HCT116 (cell line): ENCODE measurements around the gene CLPX. TPM values are rescaled to one million over a fixed set of nuclear protein-coding genes. Genes with fewer than 3 reads are reported as not detected.
"Not testable (repeated sequence)": the region's sequence is repeated elsewhere in the genome, so short reads cannot be mapped to it uniquely, and the experiment has no call there.

Experiments
- ATAC-seq: fragments of 200-7000 bp; cut with Tn5 transposase; 2 replicates; pipeline ENCODE4 v1.9.1; 2020; ENCODE audit warnings: mild to moderate bottlenecking, moderate library complexity
- BruUV-seq: library from RNA; stranded (reverse); fragments of 400-500 nt; replicated peaks from 2 replicates; lab custom pipeline; 2021; lab: Mats Ljungman, UMichigan
- CTCF ChIA-PET: fragments of 300-600 bp; sonication (Branson Sonifier 250); formaldehyde crosslinking; loops from one replicate; lab custom pipeline; 2021; ENCODE audit warnings: antibody characterized with exemption; lab: Charles Lee
- POLR2A ChIA-PET: fragments of 300-600, 350-600 bp; sonication (Branson Sonifier 250); formaldehyde crosslinking; loops from one replicate; lab custom pipeline; 2021; ENCODE audit warnings: antibody characterized with exemption; lab: Charles Lee
- RAD21 ChIA-PET, 2 experiments: fragments of 300-600 bp; sonication (Branson Sonifier 250); formaldehyde crosslinking; loops; one replicate each; lab custom pipeline; 2023; ENCODE audit warnings: low total read pairs in 2 of 2; ENCODE audit not compliant: uncharacterized antibody in 2 of 2, unreplicated experiment in 2 of 2, low non-redundant PET in 1 of 2; lab: Charles Lee
- DNase-seq: peaks from one replicate; pipeline ENCODE4 v3.0.0-alpha.2; 2010; ENCODE audit warnings: low read depth, low spot score
- H2AFZ ChIP-seq: fragments of 200-600 bp; shearing (Covaris generic), sonication (generic); 2 replicates; pipeline ENCODE4 v1.6.1; 2017; ENCODE audit warnings: low read depth, mixed run types, mixed read lengths, antibody characterized with exemption, low read length; ENCODE audit not compliant: poor library complexity, severe bottlenecking
- H3K27ac ChIP-seq: 2 replicates; pipeline ENCODE4 v1.5.1; 2012; ENCODE audit warnings: low read depth, low read length
- H3K27me3 ChIP-seq: fragments of 200-600 bp; sonication (generic); 2 replicates; pipeline ENCODE4 v1.6.1; 2016; ENCODE audit warnings: mixed run types, low read length, mixed read lengths; ENCODE audit not compliant: insufficient read depth
- H3K36me3 ChIP-seq, 2 experiments: fragments of 200-500 bp in 1 of 2; fragments of 200-600 bp in 1 of 2; sonication (Bioruptor generic) in 1 of 2; sonication (generic) in 1 of 2; 2 replicates each; pipeline versions ENCODE4 v1.5.1 to v1.6.1; 2014 to 2016; ENCODE audit warnings: low read length in 2 of 2, inconsistent platforms in 1 of 2, mixed read lengths in 1 of 2, mixed run types in 1 of 2; ENCODE audit not compliant: insufficient read depth in 2 of 2, control insufficient read depth in 1 of 2
- H3K4me1 ChIP-seq, 2 experiments: fragments of 200-600 bp in 1 of 2; sonication (generic) in 1 of 2; 2 replicates each; pipeline versions ENCODE4 v1.5.1 to v1.6.1; 2012 to 2017; ENCODE audit warnings: low read length in 2 of 2, inconsistent platforms in 1 of 2, mild to moderate bottlenecking in 1 of 2, mixed read lengths in 1 of 2, mixed run types in 1 of 2, moderate library complexity in 1 of 2; ENCODE audit not compliant: insufficient read depth in 2 of 2, control insufficient read depth in 1 of 2
- H3K4me2 ChIP-seq: fragments of 200-600 bp; sonication (generic); 2 replicates; pipeline ENCODE4 v1.6.1; 2017; ENCODE audit warnings: mixed run types, low read length, mixed read lengths
- H3K4me3 ChIP-seq, 2 experiments: fragments of 200-600 bp in 1 of 2; sonication (generic) in 1 of 2; replicated peaks in 1 of 2; 2 replicates each; pipeline ENCODE4 v1.5.1; 2011 to 2016; ENCODE audit warnings: low read length in 2 of 2, control low read depth in 1 of 2, low read depth in 1 of 2, mild to moderate bottlenecking in 1 of 2, mixed read lengths in 1 of 2, mixed run types in 1 of 2
- H3K79me2 ChIP-seq: fragments of 200-600 bp; sonication (generic); 2 replicates; pipeline ENCODE4 v1.6.1; 2017; ENCODE audit warnings: mild to moderate bottlenecking, mixed run types, low read length, moderate library complexity, mixed read lengths; ENCODE audit not compliant: insufficient read depth
- H3K9ac ChIP-seq: fragments of 200-600 bp; sonication (generic); 2 replicates; pipeline ENCODE4 v1.6.1; 2016; ENCODE audit warnings: low read length, mixed read lengths
- H3K9me2 ChIP-seq: fragments of 200-600 bp; sonication (generic), shearing (Covaris generic); 2 replicates; pipeline ENCODE4 v1.6.1; 2017; ENCODE audit warnings: mixed run types, mild to moderate bottlenecking, moderate library complexity; ENCODE audit not compliant: insufficient read depth
- H3K9me3 ChIP-seq, 2 experiments: fragments of 200-500 bp in 1 of 2; fragments of 200-600 bp in 1 of 2; sonication (Bioruptor generic) in 1 of 2; sonication (generic) in 1 of 2; 2 replicates each; pipeline ENCODE4 v1.6.1; 2014 to 2017; ENCODE audit warnings: low read length in 2 of 2, mixed read lengths in 2 of 2, inconsistent platforms in 1 of 2, low read depth in 1 of 2, mild to moderate bottlenecking in 1 of 2, mixed run types in 1 of 2, moderate library complexity in 1 of 2; ENCODE audit not compliant: control insufficient read depth in 1 of 2, insufficient read depth in 1 of 2
- H4K20me1 ChIP-seq: fragments of 200-600 bp; sonication (generic), shearing (Covaris generic); 2 replicates; pipeline ENCODE4 v1.6.1; 2017; ENCODE audit warnings: mixed run types, mild to moderate bottlenecking, moderate library complexity; ENCODE audit not compliant: insufficient read depth
- CBX3 ChIP-seq: IDR thresholded peaks from 2 replicates; pipeline ENCODE4 v1.6.1; 2012; ENCODE audit warnings: low read depth
- CEBPB ChIP-seq: IDR thresholded peaks from 2 replicates; pipeline ENCODE4 v1.6.1; 2012; ENCODE audit warnings: low read depth
- EGR1 ChIP-seq: IDR thresholded peaks from 2 replicates; pipeline ENCODE4 v1.6.1; 2012; ENCODE audit warnings: low read depth
- EZH2phosphoT487 ChIP-seq: fragments of 200-600 bp; IDR thresholded peaks from 2 replicates; pipeline ENCODE4 v1.6.1; 2018; ENCODE audit warnings: antibody characterized with exemption, borderline replicate concordance
- FOSL1 ChIP-seq: IDR thresholded peaks from 2 replicates; pipeline ENCODE4 v1.6.1; 2012; ENCODE audit warnings: low read depth
- JUND ChIP-seq: IDR thresholded peaks from 2 replicates; pipeline ENCODE4 v1.6.1; 2012
- MAX ChIP-seq: IDR thresholded peaks from 2 replicates; pipeline ENCODE4 v1.6.1; 2012
- SRF ChIP-seq: IDR thresholded peaks from 2 replicates; pipeline ENCODE4 v1.6.1; 2012; ENCODE audit warnings: low read depth
- ZFX ChIP-seq: fragments of 450-650 bp; IDR thresholded peaks from 2 replicates; pipeline ENCODE4 v1.6.1; 2017
- intact Hi-C: fragments of 100-400 bp; cut with micrococcal nuclease; formaldehyde crosslinking; loops from 2 replicates; pipeline ENCODE4 v1.10.0; 2022
- total RNA-seq: library from RNA; stranded (reverse); gene quantifications from one replicate; pipeline ENCODE4 v1.2.1, GENCODE V29; 2021; ENCODE audit not compliant: unreplicated experiment

Gene CLPX
- total RNA-seq, 1 experiment from 2014 or later = 64.1 TPM

- H3K4me3 ChIP-seq, intact Hi-C loops, H4K20me1 ChIP-seq, ATAC-seq, H2AFZ ChIP-seq, H3K9me3 ChIP-seq, H3K27ac ChIP-seq, H3K9ac ChIP-seq, DNase-seq, H3K4me2 ChIP-seq, CTCF ChIA-PET, RAD21 ChIA-PET, H3K9me2 ChIP-seq, H3K27me3 ChIP-seq, BruUV-seq: not testable (repeated sequence)
- Histone ChIP-seq H3K4me1 (peaks cover 8 to 22% of the 10 kb centered on the region in 2 experiments), H3K79me2 (peaks cover 64% of the 10 kb centered on the region), H3K36me3 (peaks cover 24 to 27% of the 10 kb centered on the region in 2 experiments; a peak in 3 of 4 replicates)
- POLR2A ChIA-PET = interaction anchor here (1.4 kb wide), 1 partner anchor 123 kb away, joined by 7 read pairs; the partner anchor contains the start of gene RNU5B-1
Measured at GRCh38 chr15:65181582-65182353, 3.4 kb downstream of the CLPX start.

- Histone ChIP-seq H4K20me1 (no peaks in the 10 kb centered on the region), H3K27me3 (no peaks in the 10 kb centered on the region), H3K79me2 (peaks cover 69% of the 10 kb centered on the region), H3K4me2 (no peak overlapping the region), H3K9me2 (no peaks in the 10 kb centered on the region), H3K4me1 (peaks cover 4 to 15% of the 10 kb centered on the region in 2 experiments), H3K9ac (no peak overlapping the region), H2AFZ (no peak overlapping the region), H3K4me3 (no peak overlapping the region), H3K36me3 (peaks cover 32 to 33% of the 10 kb centered on the region in 2 experiments; a peak in 3 of 4 replicates), H3K9me3 (no peaks in the 10 kb centered on the region), H3K27ac (no peak overlapping the region)
- ATAC-seq (no peak), DNase-seq (no peak)
- CTCF ChIA-PET = no interaction called here
- intact Hi-C loops = no loop called here
- RAD21 ChIA-PET = no interaction called here
- TF ChIP-seq EGR1 (no peak), ZFX (no peak), FOSL1 (no peak), JUND (no peak), EZH2phosphoT487 (no peak), CEBPB (no peak), MAX (no peak), CBX3 (no peak), SRF (no peak)
- POLR2A ChIA-PET = interaction anchor here (1.4 kb wide), 1 partner anchor 125 kb away, joined by 3 read pairs; the partner anchor contains the start of gene RNU5B-1
- BruUV-seq = no TSS peak
Measured at GRCh38 chr15:65180167-65180566, 5.0 kb downstream of the CLPX start.
